Measurements from ENCODE around the gene HDAC4.

- no peak for TF ChIP-seq SUZ12 (IDR thresholded peaks at IDR 0.05; ENCODE audit: extremely low read depth, insufficient read depth, insufficient read length)
- no peak for TF ChIP-seq YY1 (IDR thresholded peaks at IDR 0.05; ENCODE audit: insufficient read depth, insufficient read length)
Measured at GRCh38 chr2:239439754-239440315, 39.0 kb upstream of the HDAC4 start.
